ENCODE results near the gene SLC6A13.
"Not testable (repeated sequence)": the region's sequence is repeated elsewhere in the genome, so short reads cannot be mapped to it uniquely, and the experiment has no call there.

Gene SLC6A13

GRCh38 chr12:265096-265495 is 2.5 kb upstream of the SLC6A13 start:
- DNase-seq (ENCODE audit: low read depth in 2 of 2, low spot score in 1 of 2), result no peak

DNA sequence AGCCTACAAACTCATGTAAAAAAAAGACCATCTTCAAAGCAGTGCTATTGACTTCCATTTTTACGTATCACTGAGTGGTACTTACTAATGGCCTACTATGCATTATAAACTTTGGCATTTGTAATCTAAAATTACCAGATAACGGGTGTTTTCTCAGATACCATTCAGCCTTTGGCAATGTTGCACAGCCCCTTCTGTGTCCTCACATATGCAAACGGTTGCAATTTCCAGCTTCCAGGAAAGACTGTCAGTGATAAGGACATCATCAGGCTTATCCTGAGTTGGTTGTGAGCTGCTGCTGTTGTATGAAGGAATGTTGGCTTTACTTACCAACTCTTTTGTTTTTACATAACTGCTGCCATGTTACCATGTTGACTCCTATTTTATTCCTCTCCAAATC is 1.6 kb upstream of the SLC6A13 start:
- no peak for DNase-seq (ENCODE audit: low read depth in 2 of 2, low spot score in 1 of 2)

DNA sequence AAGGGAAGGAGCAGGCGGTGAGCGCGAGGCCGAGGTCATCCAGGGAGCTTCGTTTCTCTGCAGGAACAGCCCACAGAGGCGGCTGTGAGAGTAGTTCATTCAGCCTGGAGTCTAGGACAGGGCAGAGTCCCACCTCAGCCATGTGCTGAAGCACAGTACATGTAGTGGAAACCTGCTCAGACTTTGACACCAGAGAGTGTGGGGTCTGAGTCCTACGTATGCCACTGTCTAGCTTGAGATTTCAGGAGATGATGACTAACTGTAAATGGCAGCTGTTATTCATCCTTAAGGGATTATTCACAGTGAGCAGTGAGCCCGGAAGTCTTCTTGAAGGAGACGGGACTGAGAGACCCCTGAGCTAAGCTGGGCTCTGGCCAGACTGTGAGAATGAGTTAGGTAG is 938 bp upstream of the SLC6A13 start:
- no peak for DNase-seq (ENCODE audit: low read depth in 2 of 2, low spot score in 1 of 2)

DNA sequence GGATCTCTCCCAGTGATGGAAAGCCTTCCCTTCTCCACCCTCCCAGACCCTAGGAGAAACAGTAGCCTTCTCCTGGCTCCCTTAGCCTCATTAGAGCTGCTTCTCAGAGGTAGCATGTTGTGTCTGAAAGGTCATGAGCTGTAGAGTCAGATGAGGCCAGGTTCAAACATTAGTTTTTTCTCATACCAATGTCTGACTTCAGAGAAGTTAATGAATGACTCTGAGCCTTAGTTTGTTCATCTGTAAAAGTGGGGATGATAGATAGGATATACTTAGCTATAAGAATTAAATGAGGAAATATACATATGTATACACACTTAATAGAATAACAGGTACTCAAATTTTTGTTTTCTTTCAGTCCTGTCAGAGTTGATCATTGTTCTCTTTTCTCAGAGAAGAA is 523 bp downstream of the SLC6A13 start:
- DNase-seq (ENCODE audit: low read depth in 2 of 2, low spot score in 1 of 2), result no peak

DNA sequence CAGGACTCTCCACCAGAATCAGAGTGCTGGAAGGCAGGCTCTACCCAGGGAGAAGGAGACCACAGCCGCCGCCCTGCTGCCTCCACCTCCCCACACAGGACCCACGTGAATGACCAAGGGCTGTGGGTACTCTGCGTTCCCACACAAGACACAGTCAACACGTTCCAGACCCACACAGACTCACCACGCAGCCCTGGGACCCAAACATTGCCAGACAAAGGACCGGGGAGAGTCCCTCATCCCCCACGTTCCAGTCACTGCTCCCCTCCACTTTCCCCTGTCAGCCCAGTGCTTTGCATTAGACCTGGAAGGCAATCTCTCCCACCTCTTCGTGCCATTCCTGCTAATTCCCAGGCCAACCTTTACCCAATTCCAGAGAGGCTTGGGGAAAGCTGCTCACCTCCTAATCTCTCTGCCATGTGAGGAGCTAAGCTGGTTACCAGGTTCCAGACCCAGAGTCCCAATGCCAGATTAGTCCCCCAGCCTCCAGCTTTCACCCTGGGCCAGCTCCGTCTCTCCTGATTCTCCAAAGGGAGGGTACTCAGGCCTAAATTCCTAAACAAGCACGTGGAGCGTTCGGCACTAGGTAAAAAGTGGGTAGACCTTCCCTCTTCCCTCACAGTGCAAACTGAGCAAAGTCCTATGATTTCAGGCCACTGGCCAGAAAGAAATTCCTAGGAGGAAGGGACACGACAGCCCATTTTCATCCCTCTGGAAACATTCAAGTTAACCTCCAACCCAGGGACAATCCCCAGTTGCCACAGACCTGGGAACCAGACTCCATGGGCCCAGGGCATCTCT is 4.9 kb downstream of the SLC6A13 start:
- no peak for DNase-seq (ENCODE audit: low read depth in 2 of 2, low spot score in 1 of 2)

- DNase-seq (ENCODE audit: low read depth in 2 of 2, low spot score in 1 of 2), result no peak
Measured at GRCh38 chr12:256958-257357, 5.7 kb downstream of the SLC6A13 start.

GRCh38 chr12:256225-256624 is 6.4 kb downstream of the SLC6A13 start:
- no peak for DNase-seq (ENCODE audit: low read depth in 2 of 2, low spot score in 1 of 2)

DNA sequence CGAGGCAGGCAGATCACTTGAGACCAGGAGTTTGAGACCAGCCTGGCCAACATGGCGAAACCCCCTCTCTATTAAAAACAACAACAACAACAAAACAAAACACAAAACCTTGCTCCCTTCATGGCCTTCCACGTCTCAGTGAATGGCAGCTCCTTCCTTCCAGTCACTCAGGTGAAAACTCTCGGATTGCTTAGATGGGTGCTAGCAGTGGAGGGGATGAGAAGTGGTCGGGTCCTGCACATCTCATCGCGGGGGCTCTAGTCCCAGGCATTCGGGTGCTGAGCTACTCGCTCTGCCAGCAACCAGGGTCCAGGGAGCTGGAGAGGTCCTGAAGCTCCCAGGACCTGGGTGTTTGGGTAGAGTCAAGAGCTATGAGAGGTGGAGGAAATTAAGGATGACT is 7.7 kb downstream of the SLC6A13 start:
- no peak for DNase-seq (ENCODE audit: low read depth in 2 of 2, low spot score in 1 of 2)

GRCh38 chr12:254039-254438 is 8.6 kb downstream of the SLC6A13 start:
- no peak for DNase-seq (ENCODE audit: low read depth in 2 of 2, low spot score in 1 of 2)

DNA sequence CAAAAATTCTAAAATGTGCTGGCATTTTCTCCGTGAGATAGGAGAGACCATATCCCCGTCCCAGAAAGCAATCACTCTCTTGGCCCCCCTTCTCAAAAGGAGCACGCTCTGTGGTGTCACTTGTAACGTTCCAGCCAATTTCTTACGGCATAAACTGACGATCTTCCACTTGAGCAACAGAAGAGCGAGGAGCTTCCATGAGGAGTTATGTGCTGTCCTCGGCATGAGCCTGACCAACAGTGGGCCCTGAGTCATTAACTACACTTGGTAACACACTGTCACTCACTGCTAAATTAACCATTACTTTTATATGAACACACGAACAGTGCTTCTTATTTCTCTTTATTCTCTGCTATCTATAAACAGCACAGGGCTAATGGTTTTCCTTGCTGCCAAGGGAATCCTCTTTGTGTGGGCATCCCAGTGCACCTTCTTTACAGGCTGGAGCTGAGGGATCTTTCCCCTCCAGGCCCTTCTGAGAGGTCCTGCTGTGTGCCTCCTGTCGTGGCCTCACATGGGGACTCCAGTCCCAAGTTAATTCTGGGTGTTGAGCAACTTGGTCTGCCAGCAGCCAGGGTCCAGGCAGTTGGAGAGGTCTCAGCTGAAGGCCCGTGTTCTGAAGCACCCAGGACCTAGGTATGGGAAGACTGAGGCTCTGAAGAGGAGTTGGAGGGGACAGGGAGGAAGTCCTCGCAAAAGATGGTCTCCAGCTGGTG is 9.4 kb downstream of the SLC6A13 start:
- no peak for DNase-seq (ENCODE audit: low read depth in 2 of 2, low spot score in 1 of 2)

GRCh38 chr12:252636-253035 is 10.0 kb downstream of the SLC6A13 start:
- no peak for DNase-seq (ENCODE audit: low read depth in 2 of 2, low spot score in 1 of 2)

- no peak for DNase-seq (ENCODE audit: low read depth in 2 of 2, low spot score in 1 of 2)
Measured at GRCh38 chr12:247271-247670, 15.4 kb downstream of the SLC6A13 start.

DNA sequence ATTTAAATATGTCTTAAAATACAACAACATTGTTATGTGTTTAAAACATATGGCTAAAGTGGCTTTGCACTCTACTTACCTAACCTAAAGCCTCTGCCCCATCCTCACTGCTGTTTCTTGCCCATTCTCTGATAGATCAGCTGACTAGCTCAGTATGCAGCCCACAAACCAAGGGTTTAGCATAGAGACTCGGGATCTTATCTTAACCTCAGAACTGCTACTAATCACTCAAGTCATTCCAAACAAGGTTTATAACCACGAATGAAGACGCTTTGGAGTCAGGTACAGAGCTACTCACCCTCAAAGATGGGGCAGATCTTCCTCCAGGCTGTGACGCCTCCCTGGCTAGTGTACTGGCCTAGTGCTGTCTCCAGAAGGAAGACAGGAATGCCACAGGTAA is 19.3 kb downstream of the SLC6A13 start:
- no peak for DNase-seq (ENCODE audit: low read depth in 2 of 2, low spot score in 1 of 2)

GRCh38 chr12:242496-242895 is 20.1 kb downstream of the SLC6A13 start:
- no peak for DNase-seq (ENCODE audit: low read depth in 2 of 2, low spot score in 1 of 2)

- DNase-seq (ENCODE audit: low read depth in 2 of 2, low spot score in 1 of 2), result no peak
Measured at GRCh38 chr12:241266-241665, 21.4 kb downstream of the SLC6A13 start.

GRCh38 chr12:240566-240965 is 22.1 kb downstream of the SLC6A13 start:
- DNase-seq (ENCODE audit: low read depth in 2 of 2, low spot score in 1 of 2), result no peak

DNA sequence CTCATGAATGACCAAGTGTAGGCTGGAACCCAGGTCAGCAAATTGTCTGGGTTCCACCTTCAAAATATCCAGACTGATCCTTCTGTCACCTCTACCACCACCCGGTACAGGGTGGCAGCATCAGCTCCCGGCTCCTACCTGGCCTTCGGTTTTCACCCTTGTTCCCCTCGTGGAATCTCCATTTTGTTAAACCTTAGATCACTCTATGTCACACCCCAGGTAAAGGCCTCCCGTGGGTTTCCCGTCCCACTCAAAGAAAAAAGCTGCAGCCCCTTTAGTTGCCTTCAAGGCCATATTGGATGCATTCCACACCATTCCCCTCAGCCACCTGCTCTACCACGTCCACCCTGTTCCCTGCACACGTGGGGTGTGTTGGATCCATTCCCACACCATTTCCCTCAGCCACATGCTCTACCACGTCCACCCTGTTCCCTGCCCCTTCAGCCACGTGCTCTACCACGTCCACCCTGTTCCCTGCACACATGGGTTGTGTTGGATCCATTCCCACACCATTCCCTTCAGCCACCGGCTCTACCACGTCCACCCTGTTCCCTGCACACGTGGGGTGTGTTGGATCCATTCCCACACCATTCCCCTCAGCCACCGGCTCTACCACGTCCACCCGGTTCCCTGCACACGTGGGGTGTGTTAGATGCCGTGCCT is 23.8 kb downstream of the SLC6A13 start:
- DNase-seq (ENCODE audit: low read depth in 2 of 2, low spot score in 1 of 2), result no peak

- no peak for DNase-seq (ENCODE audit: low read depth in 2 of 2, low spot score in 1 of 2)
Measured at GRCh38 chr12:238116-238515, 24.5 kb downstream of the SLC6A13 start.

DNA sequence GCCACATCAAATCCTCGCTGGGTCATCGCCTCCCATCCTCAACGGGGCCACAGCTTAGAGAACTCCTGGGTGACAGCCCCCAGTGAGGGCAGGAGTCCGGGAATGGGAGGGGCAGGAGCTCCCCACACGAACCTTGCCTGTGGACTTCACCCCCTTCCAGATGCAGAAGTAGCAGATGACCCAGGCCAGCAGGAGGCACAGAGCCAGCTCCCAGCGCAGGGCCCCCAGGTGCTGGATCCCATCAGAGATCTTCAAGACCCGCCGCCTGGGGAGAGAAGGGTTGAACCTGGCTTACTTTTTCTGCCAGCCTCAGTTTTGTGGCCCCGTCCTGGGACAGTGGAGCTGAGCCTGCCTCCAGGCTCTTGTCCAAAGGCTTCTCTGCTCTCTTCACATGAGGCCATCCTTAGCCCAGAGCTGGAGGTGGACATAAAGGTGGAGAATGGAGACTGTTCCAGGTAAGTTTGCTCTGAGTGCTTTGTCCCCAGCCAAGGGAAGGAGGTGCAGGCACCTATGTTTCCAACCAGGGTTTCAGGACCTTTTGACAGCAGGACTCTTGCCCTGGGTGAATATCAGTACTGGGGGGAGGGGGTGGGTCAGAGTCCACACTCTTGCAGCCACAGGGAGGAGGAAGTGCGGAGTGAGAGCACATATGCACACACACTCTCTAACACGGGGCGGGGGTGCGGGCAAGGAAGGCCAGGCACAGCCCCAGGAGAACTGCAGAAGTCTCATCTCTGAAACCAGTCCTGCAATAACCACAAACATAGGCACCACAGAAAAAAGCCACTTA is 25.4 kb downstream of the SLC6A13 start:
- no peak for DNase-seq (ENCODE audit: low read depth in 2 of 2, low spot score in 1 of 2)

DNA sequence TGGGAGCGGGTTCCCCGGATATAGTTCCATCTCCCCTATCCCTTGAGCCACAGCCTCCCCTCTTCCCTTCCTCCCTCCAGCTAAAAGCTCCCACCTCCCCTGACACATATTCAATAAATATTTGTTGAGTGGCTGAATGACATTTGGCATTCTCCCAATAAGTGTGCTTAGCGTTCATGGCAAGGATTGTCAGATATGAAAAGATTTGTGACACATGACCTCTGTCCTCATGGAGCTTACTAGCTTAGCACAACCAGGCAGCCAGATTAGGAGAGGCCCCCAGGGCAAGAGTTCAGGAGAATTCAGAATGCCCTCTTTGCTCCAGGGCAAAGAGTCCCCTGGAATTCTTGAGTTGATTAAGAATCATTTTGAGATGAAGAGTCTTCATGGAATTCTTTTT is 26.2 kb downstream of the SLC6A13 start:
- DNase-seq (ENCODE audit: low read depth in 2 of 2, low spot score in 1 of 2), result no peak

- DNase-seq (ENCODE audit: low read depth in 2 of 2, low spot score in 1 of 2), result not testable (repeated sequence)
Measured at GRCh38 chr12:235967-236366, 26.7 kb downstream of the SLC6A13 start.
